HG03521 (cell line): Measurements from ENCODE around the gene DEF6.
"Not testable (repeated sequence)": the region's sequence is repeated elsewhere in the genome, so short reads cannot be mapped to it uniquely, and the experiment has no call there.

Experiments
- ATAC-seq: cut with Tn5 transposase; IDR thresholded peaks from one replicate; pipeline ENCODE4 v1.9.1; 2021; ENCODE audit warnings: mild to moderate bottlenecking, moderate library complexity; ENCODE audit not compliant: unreplicated experiment

Gene DEF6

DNA sequence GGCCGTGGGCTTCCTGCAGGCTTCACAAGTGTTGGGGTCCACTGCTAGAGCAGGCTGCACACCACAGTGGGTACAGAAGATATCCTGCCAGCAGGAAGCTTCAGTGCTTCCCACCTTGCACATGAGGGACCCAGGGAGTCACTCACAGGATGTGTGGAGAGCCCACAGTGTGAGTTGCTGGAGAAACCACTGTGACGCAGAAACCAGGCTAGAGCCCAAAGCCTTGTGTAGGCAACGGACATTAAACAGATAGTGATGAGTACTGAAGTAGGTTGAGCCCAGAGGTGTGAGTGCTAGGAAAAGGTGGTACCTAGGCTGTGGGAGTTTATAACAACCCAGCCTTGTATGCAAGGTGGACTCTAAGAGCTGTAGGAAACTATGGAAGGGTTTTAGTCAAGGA lies 18.9 kb upstream of the DEF6 start:
- no peak for ATAC-seq

DNA sequence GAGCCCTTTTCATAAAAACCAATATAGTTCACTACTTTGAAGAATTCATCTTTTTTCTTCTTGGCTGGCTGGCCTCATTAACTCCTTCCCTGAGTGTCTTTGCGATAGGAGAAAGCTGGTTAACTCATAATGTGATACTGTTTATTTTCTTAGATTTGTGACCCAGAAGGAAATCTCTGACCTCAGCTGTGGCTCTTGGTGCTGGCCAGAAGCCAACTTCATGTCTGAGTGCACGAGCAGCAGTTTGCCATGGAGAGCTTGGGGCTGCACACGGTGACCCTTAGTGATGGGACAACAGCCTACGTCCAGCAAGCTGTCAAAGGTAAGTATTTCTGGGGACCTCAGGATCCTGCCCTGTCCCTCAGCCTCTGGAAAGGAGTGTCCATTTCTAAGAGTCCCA lies 16.7 kb upstream of the DEF6 start:
- ATAC-seq: no peak

DNA sequence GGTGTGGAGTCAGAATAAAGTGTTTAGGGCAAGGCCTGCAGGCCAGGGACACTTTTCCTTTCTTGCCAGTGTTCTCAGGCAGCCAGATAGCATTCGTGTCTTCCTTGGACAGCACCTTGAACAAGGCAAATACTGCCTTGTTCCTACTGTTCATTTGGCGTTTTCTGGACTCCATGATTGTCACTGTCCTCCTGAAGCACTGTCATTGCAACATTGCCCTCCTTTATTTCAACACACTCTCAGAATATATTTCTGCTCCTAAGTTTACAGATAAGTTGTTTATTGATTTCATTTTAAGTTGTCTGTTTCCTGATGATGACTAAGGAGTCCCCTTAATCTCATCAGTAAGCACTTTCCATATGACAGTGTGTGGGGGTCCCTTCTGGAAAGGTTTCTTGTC lies 15.1 kb upstream of the DEF6 start:
- no peak for ATAC-seq

- ATAC-seq: no peak
These were observed 14.3 kb upstream of the DEF6 start for GRCh38 chr6:35283361-35283760.

- no peak for ATAC-seq
These were observed 9.8 kb upstream of the DEF6 start for GRCh38 chr6:35287671-35288396.

GRCh38 chr6:35288834-35289233 lies 8.8 kb upstream of the DEF6 start:
- ATAC-seq: no peak

DNA sequence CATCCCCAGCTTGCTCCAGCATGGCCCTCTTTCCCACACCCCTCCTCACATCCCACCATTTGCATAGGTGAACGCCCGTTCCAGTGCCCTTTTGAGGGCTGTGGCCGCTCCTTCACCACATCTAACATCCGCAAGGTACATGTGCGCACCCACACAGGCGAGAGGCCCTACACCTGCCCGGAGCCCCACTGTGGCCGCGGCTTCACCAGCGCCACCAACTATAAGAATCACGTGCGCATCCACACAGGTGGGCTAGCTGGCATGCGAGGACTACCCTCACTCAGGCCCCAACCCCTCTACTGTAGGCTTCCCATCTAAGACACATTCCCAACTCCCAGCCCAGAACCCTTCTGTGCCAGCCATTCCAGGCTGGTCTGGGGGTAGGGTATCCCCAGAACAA lies 6.1 kb upstream of the DEF6 start:
- no peak for ATAC-seq

DNA sequence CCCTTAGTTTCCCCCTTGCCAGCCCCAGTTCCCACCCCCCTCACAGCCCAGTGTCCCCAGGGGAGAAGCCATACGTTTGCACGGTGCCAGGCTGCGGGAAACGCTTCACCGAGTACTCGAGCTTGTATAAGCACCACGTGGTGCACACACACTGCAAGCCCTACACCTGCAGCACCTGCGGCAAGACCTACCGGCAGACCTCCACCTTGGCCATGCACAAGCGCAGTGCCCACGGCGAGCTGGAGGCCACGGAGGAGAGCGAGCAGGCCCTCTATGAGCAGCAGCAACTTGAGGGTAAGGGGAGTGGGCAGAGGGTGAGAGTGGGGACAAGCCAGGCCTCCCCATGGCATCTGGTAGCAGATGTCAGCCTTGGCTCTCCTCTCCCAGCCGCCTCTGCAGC lies 5.1 kb upstream of the DEF6 start:
- no peak for ATAC-seq

- ATAC-seq: no peak
These were observed 3.9 kb upstream of the DEF6 start for GRCh38 chr6:35293681-35294080.

GRCh38 chr6:35294308-35294945 lies 3.2 kb upstream of the DEF6 start:
- ATAC-seq: no peak

- no peak for ATAC-seq
These were observed 2.6 kb upstream of the DEF6 start for GRCh38 chr6:35295036-35295435.

GRCh38 chr6:35295521-35296315 lies 1.9 kb upstream of the DEF6 start:
- ATAC-seq: no peak

- ATAC-seq: peak; percentile 13
These were observed 552 bp upstream of the DEF6 start for GRCh38 chr6:35296931-35297600.

- ATAC-seq: no peak
These were observed 1.1 kb downstream of the DEF6 start for GRCh38 chr6:35298625-35299140.

DNA sequence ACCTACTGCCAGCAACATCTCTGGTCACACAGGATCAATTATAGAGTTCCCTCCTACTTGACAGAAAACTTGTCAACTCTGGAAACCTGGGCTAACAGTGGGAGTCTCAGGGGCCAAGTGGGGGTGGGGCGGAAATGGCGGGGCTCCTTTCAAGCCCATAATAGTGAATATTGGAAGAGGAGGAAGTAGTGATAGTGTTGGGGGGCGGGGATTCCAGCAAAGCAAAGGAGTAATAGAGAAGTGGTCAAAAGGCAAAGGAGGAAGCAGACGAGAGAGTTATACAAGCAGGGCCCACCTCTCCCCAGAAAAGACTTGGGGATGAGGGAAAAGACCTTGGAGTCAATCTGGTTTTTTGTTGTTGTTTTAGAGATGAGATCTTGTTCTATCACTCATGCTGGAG lies 2.1 kb downstream of the DEF6 start:
- no peak for ATAC-seq

DNA sequence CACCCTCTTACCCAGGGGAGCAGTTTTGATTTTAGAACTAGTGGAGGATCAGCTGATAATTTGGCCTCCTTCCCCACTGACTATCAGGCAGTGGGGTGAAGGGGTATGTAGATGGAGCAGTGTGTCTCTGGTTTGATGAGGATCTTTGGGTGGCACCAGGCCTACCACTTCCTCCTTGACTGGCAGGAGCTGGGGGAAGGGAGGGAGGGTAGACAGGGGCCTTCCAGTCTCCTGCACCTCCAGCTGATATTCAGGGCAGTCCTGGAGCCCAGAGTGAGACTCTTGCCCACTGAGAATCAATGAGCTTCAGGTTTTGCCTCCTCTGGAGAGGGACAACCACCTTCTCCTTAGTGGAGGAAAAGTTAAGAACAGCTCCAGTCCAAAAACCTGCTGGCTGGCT lies 3.2 kb downstream of the DEF6 start:
- ATAC-seq: no peak

- peak; percentile 65 for ATAC-seq
These were observed 5.1 kb downstream of the DEF6 start for GRCh38 chr6:35302604-35303241.

DNA sequence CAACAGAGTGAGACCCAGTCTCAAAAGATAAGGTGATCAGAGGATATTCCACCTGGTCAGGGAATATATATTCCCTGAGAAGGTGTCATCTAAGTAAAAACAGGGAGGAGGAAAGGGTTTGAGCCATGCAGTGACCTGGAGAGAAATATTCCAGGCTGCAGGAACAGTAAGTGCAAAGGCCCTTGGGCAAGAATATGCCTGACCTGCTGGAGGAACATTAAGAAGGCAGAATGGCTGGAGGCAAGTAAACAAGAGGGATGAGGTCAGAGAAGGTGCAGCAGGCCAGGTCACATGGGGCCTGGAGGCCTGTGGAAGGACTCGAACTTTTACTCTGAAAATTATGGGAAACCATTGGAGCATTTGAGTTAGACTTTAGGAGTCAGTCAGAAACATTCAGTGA lies 6.7 kb downstream of the DEF6 start:
- ATAC-seq: no peak

- no peak for ATAC-seq
These were observed 7.5 kb downstream of the DEF6 start for GRCh38 chr6:35305117-35305516.

DNA sequence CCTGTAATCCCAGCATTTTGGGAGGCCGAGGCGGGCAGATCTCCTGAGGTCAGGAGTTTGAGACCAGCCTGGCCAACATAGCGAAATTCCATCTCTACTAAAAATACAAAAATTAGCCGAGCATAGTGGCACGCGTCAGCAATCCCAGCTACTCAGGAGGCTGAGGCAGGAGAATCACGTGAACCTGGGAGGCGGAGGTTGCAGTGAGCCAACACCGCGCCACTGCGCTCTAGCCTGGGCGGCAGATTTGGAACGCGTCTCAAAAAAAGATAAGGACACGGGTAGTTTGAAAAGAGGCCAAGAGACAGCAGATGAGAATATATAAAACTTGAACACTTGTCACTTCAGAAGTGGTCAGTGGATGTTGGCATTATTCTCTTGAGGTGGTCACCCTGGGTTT lies 9.5 kb downstream of the DEF6 start:
- ATAC-seq: not testable (repeated sequence)

DNA sequence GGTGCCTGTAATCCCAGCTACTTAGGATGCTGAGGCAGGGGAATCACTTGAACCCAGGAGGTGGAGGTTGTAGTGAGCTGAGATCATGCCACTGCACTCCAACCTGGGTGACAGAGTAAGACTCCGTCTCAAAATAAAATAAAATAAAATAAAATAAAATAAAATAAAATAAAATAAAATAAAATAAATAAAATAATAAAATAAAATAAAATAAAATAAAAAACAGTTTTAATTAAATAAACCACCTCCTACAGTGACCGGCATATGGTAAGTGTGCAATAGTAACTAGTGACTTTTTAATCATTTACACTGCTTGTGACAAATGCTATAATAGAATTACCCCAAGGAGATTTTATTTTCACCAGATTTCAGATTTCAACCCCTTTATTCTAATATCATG lies 10.9 kb downstream of the DEF6 start:
- not testable (repeated sequence) for ATAC-seq
